ENCODE measurements around the gene MRPL42.
A peak's percentile ranks its signal among the peaks of the same experiment; 100 is the strongest.
"Not testable (repeated sequence)": the region's sequence is repeated elsewhere in the genome, so short reads cannot be mapped to it uniquely, and the experiment has no call there.

MRPL42 gene

DNA sequence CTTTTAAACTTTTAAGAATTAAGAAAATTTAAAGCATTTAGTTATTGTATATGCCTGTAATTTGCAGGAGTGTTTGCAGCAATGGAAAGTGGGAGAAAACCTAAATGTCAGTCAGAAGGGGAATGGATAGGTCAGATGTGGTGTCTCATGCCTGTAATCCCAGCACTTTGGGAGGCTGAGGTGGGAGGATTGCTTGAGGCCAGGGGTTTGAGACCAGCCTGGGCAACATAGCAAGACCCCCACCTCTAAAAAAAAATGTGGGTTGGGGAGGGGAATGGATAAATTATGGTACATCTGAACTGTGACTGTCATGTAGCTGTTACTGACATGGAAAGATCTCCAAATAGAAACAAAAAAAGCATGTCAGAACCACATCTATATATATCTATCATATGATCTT lies 2.1 kb downstream of the MRPL42 start:
- Histone ChIP-seq H3K27me3 (replicated peaks; ENCODE audit: control insufficient read depth, insufficient read depth, low read length) (no peaks in the 10 kb centered on the region), H3K9me3 (ENCODE audit: control insufficient read depth, low read length) (no peaks in the 10 kb centered on the region), H3K9ac (ENCODE audit: low read length) (no peak overlapping the region), H3K4me1 (ENCODE audit: control insufficient read depth, insufficient read depth, low read length) (peaks cover 15% of the 10 kb centered on the region), H3K4me3 (ENCODE audit: low read length) (peak overlapping the region; percentile 95), H3K36me3 (ENCODE audit: control insufficient read depth, insufficient read depth, low read length, severe bottlenecking) (peaks cover 13% of the 10 kb centered on the region)
- DNase-seq (ENCODE audit: low read depth), result no peak

DNA sequence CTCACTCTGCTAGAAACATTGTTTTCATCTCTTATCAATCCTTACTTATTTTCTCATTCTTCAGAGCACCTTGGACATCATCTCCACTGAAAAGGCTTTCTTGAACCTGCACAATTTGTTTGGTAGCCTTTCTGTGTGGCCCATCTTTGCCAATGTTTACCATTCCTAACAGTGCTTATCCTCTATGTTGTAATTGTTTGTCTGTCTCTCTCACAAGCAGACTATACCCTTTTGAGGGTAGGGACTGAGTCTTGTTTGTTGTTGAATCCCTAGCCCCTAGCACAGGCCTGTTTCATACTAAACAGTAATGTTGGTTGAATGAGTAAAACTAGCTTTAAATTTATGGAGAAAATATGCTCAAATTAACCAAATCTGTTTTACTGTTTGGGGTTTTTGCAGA lies 9.2 kb downstream of the MRPL42 start:
- H3K9me3 ChIP-seq (ENCODE audit: control insufficient read depth, low read length), result no peaks in the 10 kb centered on the region
- H3K36me3 ChIP-seq (ENCODE audit: control insufficient read depth, insufficient read depth, low read length, severe bottlenecking), result peaks cover 52% of the 10 kb centered on the region
- no peak overlapping the region for H3K4me3 ChIP-seq (ENCODE audit: low read length)
- H3K27me3 ChIP-seq (replicated peaks; ENCODE audit: control insufficient read depth, insufficient read depth, low read length), result no peaks in the 10 kb centered on the region
- peaks cover under 1% of the 10 kb centered on the region for H3K4me1 ChIP-seq (ENCODE audit: control insufficient read depth, insufficient read depth, low read length)
- DNase-seq (ENCODE audit: low read depth), result no peak
- no peak overlapping the region for H3K9ac ChIP-seq (ENCODE audit: low read length)

DNA sequence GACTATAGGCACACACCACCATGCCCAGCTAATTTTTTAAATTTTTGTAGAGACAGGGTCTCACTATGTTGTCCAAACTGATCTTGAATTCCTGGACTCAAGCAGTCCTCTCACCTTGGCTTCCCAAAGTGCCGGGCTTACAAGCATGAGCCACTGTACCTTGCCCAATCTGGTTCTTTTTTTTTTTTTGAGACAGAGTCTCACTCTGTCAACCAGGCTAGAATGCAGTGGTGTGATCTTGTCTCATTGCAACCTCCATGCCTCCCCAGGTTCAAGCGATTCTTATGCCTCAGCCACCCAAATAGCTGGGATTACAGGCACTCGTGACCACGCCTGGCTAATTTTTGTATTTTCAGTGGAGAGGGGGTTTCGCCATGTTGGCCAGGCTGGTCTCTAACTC lies 15.4 kb downstream of the MRPL42 start:
- Histone ChIP-seq H3K9ac (ENCODE audit: low read length) (no peak overlapping the region), H3K9me3 (ENCODE audit: control insufficient read depth, low read length) (no peaks in the 10 kb centered on the region), H3K4me3 (ENCODE audit: low read length) (no peak overlapping the region), H3K4me1 (ENCODE audit: control insufficient read depth, insufficient read depth, low read length) (peaks cover 5% of the 10 kb centered on the region), H3K36me3 (ENCODE audit: control insufficient read depth, insufficient read depth, low read length, severe bottlenecking) (peaks cover 82% of the 10 kb centered on the region), H3K27me3 (replicated peaks; ENCODE audit: control insufficient read depth, insufficient read depth, low read length) (no peaks in the 10 kb centered on the region)
- DNase-seq (ENCODE audit: low read depth), result no peak

GRCh38 chr12:93483151-93483807 lies 16.0 kb downstream of the MRPL42 start:
- H3K4me3 ChIP-seq (ENCODE audit: low read length), result no peak overlapping the region
- no peaks in the 10 kb centered on the region for H3K9me3 ChIP-seq (ENCODE audit: control insufficient read depth, low read length)
- H3K4me1 ChIP-seq (ENCODE audit: control insufficient read depth, insufficient read depth, low read length), result peaks cover 5% of the 10 kb centered on the region
- H3K9ac ChIP-seq (ENCODE audit: low read length), result no peak overlapping the region
- DNase-seq (ENCODE audit: low read depth), result no peak
- no peaks in the 10 kb centered on the region for H3K27me3 ChIP-seq (replicated peaks; ENCODE audit: control insufficient read depth, insufficient read depth, low read length)
- peaks cover 82% of the 10 kb centered on the region for H3K36me3 ChIP-seq (ENCODE audit: control insufficient read depth, insufficient read depth, low read length, severe bottlenecking)

DNA sequence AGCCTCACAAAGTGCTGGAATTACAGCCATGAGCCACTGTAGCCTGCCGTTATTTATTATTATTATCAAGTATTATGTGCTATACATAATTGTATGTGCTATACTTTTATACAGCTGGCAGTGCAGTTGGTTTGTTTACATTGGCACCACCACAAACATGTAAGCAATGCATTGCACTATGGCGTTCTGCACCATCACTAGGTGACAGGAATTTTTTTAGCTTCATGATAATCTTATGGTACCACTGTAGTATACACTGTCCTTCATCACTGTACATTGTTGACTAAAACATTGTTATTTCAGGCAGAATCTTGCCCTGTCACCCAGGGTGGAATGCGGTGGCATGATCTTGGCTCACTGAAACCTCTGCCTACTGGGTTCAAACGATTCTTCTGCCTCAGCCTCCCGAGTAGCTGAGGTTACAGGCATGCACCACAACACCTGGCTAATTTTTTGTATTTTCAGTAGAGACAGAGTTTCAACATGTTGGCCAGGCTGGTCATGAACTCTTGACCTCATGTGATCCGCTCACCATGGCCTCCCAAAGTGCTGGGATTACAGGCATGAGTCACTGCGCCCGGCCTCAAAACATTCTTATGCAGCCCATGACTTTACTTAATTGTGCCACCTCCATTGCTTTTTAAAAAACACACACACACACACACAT lies 17.1 kb downstream of the MRPL42 start:
- H3K4me3 ChIP-seq (ENCODE audit: low read length), result no peak overlapping the region
- DNase-seq (ENCODE audit: low read depth), result peak; percentile 23
- no peaks in the 10 kb centered on the region for H3K27me3 ChIP-seq (replicated peaks; ENCODE audit: control insufficient read depth, insufficient read depth, low read length)
- peaks cover 84% of the 10 kb centered on the region for H3K36me3 ChIP-seq (ENCODE audit: control insufficient read depth, insufficient read depth, low read length, severe bottlenecking)
- H3K4me1 ChIP-seq (ENCODE audit: control insufficient read depth, insufficient read depth, low read length), result peaks cover 5% of the 10 kb centered on the region
- no peaks in the 10 kb centered on the region for H3K9me3 ChIP-seq (ENCODE audit: control insufficient read depth, low read length)
- H3K9ac ChIP-seq (ENCODE audit: low read length), result no peak overlapping the region

- H3K27me3 ChIP-seq (replicated peaks; ENCODE audit: control insufficient read depth, insufficient read depth, low read length); DNase-seq (ENCODE audit: low read depth); H3K4me1 ChIP-seq (ENCODE audit: control insufficient read depth, insufficient read depth, low read length); H3K4me3 ChIP-seq (ENCODE audit: low read length); H3K9ac ChIP-seq (ENCODE audit: low read length); H3K9me3 ChIP-seq (ENCODE audit: control insufficient read depth, low read length): not testable (repeated sequence)
- H3K36me3 ChIP-seq (ENCODE audit: control insufficient read depth, insufficient read depth, low read length, severe bottlenecking), result peaks cover 53% of the 10 kb centered on the region
These were observed 25.5 kb downstream of the MRPL42 start for GRCh38 chr12:93492808-93493207.

DNA sequence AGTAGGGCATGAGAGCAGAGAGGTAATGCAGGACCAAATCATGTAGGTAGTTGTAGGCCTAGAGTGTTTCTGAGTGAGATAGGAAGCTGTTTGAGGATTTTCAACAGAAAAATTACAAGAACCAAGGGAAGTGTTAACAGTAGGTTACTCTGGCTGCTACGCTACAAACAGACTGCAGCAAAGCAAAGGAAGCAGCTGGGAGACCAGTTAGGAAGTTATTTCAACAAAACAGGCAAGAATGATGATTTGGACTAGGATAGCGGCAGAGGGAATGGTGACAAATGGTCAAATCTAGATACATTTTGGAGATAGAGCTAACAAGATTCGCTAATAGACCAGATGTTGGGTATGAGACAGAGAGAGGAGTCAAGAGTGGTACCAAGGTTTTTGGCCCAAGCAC lies 26.8 kb downstream of the MRPL42 start:
- Histone ChIP-seq H3K27me3 (replicated peaks; ENCODE audit: control insufficient read depth, insufficient read depth, low read length) (no peaks in the 10 kb centered on the region), H3K4me3 (ENCODE audit: low read length) (no peak overlapping the region), H3K4me1 (ENCODE audit: control insufficient read depth, insufficient read depth, low read length) (no peaks in the 10 kb centered on the region), H3K36me3 (ENCODE audit: control insufficient read depth, insufficient read depth, low read length, severe bottlenecking) (peaks cover 40% of the 10 kb centered on the region), H3K9ac (ENCODE audit: low read length) (no peak overlapping the region), H3K9me3 (ENCODE audit: control insufficient read depth, low read length) (no peaks in the 10 kb centered on the region)
- DNase-seq (ENCODE audit: low read depth), result no peak

DNA sequence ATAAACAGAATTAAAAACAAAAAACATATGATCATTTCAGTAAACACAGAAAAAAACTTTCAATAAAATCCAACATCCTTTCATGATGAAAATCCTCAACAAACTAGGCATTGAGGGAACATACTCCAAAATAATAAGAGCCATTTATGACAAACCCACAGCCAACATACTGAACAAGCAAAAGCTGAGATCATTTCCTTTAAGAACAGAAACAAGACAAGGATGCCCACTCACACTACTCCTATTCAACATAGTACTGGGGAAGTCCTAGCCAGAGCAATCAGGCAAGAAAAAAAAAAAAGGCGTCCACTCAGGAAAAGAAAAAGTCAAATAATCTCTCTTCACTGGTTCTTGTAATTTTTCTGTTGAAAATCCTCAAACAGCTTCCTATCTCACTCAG lies 30.1 kb downstream of the MRPL42 start:
- no peaks in the 10 kb centered on the region for H3K4me1 ChIP-seq (ENCODE audit: control insufficient read depth, insufficient read depth, low read length)
- H3K9me3 ChIP-seq (ENCODE audit: control insufficient read depth, low read length), result no peaks in the 10 kb centered on the region
- DNase-seq (ENCODE audit: low read depth), result no peak
- H3K36me3 ChIP-seq (ENCODE audit: control insufficient read depth, insufficient read depth, low read length, severe bottlenecking), result peaks cover 25% of the 10 kb centered on the region
- H3K27me3 ChIP-seq (replicated peaks; ENCODE audit: control insufficient read depth, insufficient read depth, low read length), result no peaks in the 10 kb centered on the region
- H3K9ac ChIP-seq (ENCODE audit: low read length), result no peak overlapping the region
- H3K4me3 ChIP-seq (ENCODE audit: low read length), result no peak overlapping the region

GRCh38 chr12:93498813-93499212 lies 31.5 kb downstream of the MRPL42 start:
- peaks cover 25% of the 10 kb centered on the region for H3K36me3 ChIP-seq (ENCODE audit: control insufficient read depth, insufficient read depth, low read length, severe bottlenecking)
- H3K4me3 ChIP-seq (ENCODE audit: low read length); H3K9me3 ChIP-seq (ENCODE audit: control insufficient read depth, low read length); H3K4me1 ChIP-seq (ENCODE audit: control insufficient read depth, insufficient read depth, low read length); DNase-seq (ENCODE audit: low read depth); H3K9ac ChIP-seq (ENCODE audit: low read length); H3K27me3 ChIP-seq (replicated peaks; ENCODE audit: control insufficient read depth, insufficient read depth, low read length): not testable (repeated sequence)

GRCh38 chr12:93500201-93500600 lies 32.9 kb downstream of the MRPL42 start:
- Histone ChIP-seq H3K9me3 (ENCODE audit: control insufficient read depth, low read length) (no peaks in the 10 kb centered on the region), H3K9ac (ENCODE audit: low read length) (no peak overlapping the region), H3K4me3 (ENCODE audit: low read length) (no peak overlapping the region), H3K4me1 (ENCODE audit: control insufficient read depth, insufficient read depth, low read length) (no peaks in the 10 kb centered on the region), H3K27me3 (replicated peaks; ENCODE audit: control insufficient read depth, insufficient read depth, low read length) (no peaks in the 10 kb centered on the region), H3K36me3 (ENCODE audit: control insufficient read depth, insufficient read depth, low read length, severe bottlenecking) (peaks cover 24% of the 10 kb centered on the region)
- no peak for DNase-seq (ENCODE audit: low read depth)

DNA sequence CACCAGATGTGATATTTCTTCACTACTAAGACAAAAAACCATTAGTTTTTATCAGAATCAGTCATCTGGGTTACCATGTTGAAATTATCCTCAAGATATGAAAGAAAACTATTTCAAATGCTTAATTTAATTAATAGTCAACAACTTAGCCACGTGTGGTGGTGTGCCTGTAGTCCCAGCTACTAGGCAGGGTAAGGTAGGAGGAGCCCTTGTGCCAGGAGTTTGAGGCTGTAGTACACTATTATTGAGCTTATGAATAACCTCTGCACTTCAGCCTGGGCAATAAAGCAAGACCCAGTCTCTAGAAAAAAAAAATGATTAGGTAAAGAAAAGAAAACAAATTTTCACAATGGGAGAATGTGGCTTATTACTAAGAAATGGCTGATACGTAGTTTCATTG lies 33.4 kb downstream of the MRPL42 start:
- Histone ChIP-seq H3K36me3 (ENCODE audit: control insufficient read depth, insufficient read depth, low read length, severe bottlenecking) (peaks cover 20% of the 10 kb centered on the region), H3K27me3 (replicated peaks; ENCODE audit: control insufficient read depth, insufficient read depth, low read length) (no peaks in the 10 kb centered on the region), H3K4me1 (ENCODE audit: control insufficient read depth, insufficient read depth, low read length) (no peaks in the 10 kb centered on the region), H3K9ac (ENCODE audit: low read length) (no peak overlapping the region), H3K4me3 (ENCODE audit: low read length) (no peak overlapping the region), H3K9me3 (ENCODE audit: control insufficient read depth, low read length) (no peaks in the 10 kb centered on the region)
- no peak for DNase-seq (ENCODE audit: low read depth)
